ENCODE data around the gene KRT83. TPM values are rescaled to one million over a fixed set of nuclear protein-coding genes. Genes with fewer than 3 reads are reported as not detected.
"Not testable (repeated sequence)": the region's sequence is repeated elsewhere in the genome, so short reads cannot be mapped to it uniquely, and the experiment has no call there.

The KRT83 gene
- total RNA-seq, 6 donors from 2014 or later: not detected

- Histone ChIP-seq H3K4me1 (peaks cover 3 to 14% (median 8%) of the 10 kb centered on the region in 4 donors), H3K27ac (no peak overlapping the region), H3K36me3 (no peaks in the 10 kb centered on the region), H3K4me3 (no peak overlapping the region), H3K9me3 (peaks cover 0 to 10% (median 0%) of the 10 kb centered on the region in 4 donors), H3K27me3 (no peaks in the 10 kb centered on the region)
- DNase-seq: no peak
- TF ChIP-seq POLR2A (IDR thresholded peaks at IDR 0.05) (no peak), POLR2AphosphoS5 (IDR thresholded peaks at IDR 0.05) (no peak), EP300 (IDR thresholded peaks at IDR 0.05) (no peak)
- TF ChIP-seq, protein P1, sequence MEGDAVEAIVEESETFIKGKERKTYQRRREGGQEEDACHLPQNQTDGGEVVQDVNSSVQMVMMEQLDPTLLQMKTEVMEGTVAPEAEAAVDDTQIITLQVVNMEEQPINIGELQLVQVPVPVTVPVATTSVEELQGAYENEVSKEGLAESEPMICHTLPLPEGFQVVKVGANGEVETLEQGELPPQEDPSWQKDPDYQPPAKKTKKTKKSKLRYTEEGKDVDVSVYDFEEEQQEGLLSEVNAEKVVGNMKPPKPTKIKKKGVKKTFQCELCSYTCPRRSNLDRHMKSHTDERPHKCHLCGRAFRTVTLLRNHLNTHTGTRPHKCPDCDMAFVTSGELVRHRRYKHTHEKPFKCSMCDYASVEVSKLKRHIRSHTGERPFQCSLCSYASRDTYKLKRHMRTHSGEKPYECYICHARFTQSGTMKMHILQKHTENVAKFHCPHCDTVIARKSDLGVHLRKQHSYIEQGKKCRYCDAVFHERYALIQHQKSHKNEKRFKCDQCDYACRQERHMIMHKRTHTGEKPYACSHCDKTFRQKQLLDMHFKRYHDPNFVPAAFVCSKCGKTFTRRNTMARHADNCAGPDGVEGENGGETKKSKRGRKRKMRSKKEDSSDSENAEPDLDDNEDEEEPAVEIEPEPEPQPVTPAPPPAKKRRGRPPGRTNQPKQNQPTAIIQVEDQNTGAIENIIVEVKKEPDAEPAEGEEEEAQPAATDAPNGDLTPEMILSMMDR (IDR thresholded peaks at IDR 0.05): no peak
- WGBS, 2 donors: 66 to 75% methylated on average over 9 of the region's 9 CpGs
- ATAC-seq (ENCODE audit: low FRiP score in 2 of 2): no peak
Observed at GRCh38 chr12:52347016-52347415, 25.8 kb upstream of the KRT83 start.

- Histone ChIP-seq H3K9me3 (peaks cover 0 to 10% (median 0%) of the 10 kb centered on the region in 4 donors), H3K36me3 (no peaks in the 10 kb centered on the region), H3K4me1 (peaks cover 3 to 10% (median 7%) of the 10 kb centered on the region in 4 donors), H3K27me3 (no peaks in the 10 kb centered on the region), H3K27ac (no peak overlapping the region), H3K4me3 (no peak overlapping the region)
- ATAC-seq (ENCODE audit: low FRiP score in 2 of 2) (peak in 1 of 2 donors; percentile 64), DNase-seq (peak in 1 of 2 donors; percentile 68)
- TF ChIP-seq POLR2AphosphoS5 (IDR thresholded peaks at IDR 0.05) (no peak), POLR2A (IDR thresholded peaks at IDR 0.05) (no peak), EP300 (IDR thresholded peaks at IDR 0.05) (no peak)
- TF ChIP-seq, protein P1 (IDR thresholded peaks at IDR 0.05): no peak
- 23 to 35% methylated on average over 4 of the region's 4 CpGs for WGBS, 2 donors
Observed at GRCh38 chr12:52346593-52346992, 25.4 kb upstream of the KRT83 start.

- WGBS, 2 donors: 84 to 91% methylated on average over 7 to 8 of the region's 8 CpGs
Observed at GRCh38 chr12:52345041-52345440, 23.8 kb upstream of the KRT83 start.

GRCh38 chr12:52344111-52344510 is 22.9 kb upstream of the KRT83 start:
- no peaks in the 10 kb centered on the region for H3K27me3 ChIP-seq
- no peak overlapping the region for H3K27ac ChIP-seq
- peaks cover 0 to 10% (median 0%) of the 10 kb centered on the region in 4 donors for H3K9me3 ChIP-seq
- WGBS, 2 donors: 79 to 93% methylated on average over 10 to 12 of the region's 12 CpGs
- peaks cover 0 to 4% (median 4%) of the 10 kb centered on the region in 4 donors for H3K4me1 ChIP-seq
- H3K4me3 ChIP-seq: no peak overlapping the region
- no peaks in the 10 kb centered on the region for H3K36me3 ChIP-seq
- DNase-seq (no peak), ATAC-seq (ENCODE audit: low FRiP score in 2 of 2) (no peak)
- no peak for TF ChIP-seq POLR2AphosphoS5 (IDR thresholded peaks at IDR 0.05)
- TF ChIP-seq, protein P1 (IDR thresholded peaks at IDR 0.05): no peak
- no peak for TF ChIP-seq EP300 (IDR thresholded peaks at IDR 0.05)
- TF ChIP-seq POLR2A (IDR thresholded peaks at IDR 0.05): no peak

More at GRCh38 chr12:52345041-52345440, 23.8 kb upstream of the KRT83 start:
- not testable (repeated sequence) for DNase-seq; H3K27ac ChIP-seq; ATAC-seq (ENCODE audit: low FRiP score in 2 of 2); H3K4me3 ChIP-seq; H3K27me3 ChIP-seq; H3K4me1 ChIP-seq; H3K36me3 ChIP-seq; H3K9me3 ChIP-seq

DNA sequence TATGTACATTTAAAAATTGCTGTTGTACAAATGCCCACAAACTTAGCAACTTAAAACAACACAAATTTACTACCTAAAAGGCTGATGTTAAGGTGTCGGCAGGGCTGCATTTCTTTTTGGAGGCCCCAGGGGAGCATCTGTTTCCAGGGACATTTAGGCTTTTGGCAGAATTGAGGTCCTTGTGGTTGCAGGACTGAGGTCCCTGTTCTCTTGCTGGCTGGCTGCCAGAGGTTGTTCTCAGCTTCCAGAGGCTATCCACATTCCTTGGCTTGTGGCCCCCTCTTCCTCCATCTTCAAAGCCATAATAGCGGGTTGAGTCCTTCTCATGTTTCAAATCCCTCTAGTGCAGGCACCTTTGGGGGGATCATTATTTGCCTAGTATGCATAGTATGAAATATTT is 22.4 kb upstream of the KRT83 start:
- Histone ChIP-seq H3K27me3 (no peaks in the 10 kb centered on the region), H3K4me3 (no peak overlapping the region), H3K36me3 (no peaks in the 10 kb centered on the region), H3K27ac (no peak overlapping the region), H3K4me1 (peaks cover 0 to 4% (median 4%) of the 10 kb centered on the region in 4 donors), H3K9me3 (peaks cover 0 to 10% (median 0%) of the 10 kb centered on the region in 4 donors)
- WGBS, 2 donors: 89 to 95% methylated on average over 2 of the region's 2 CpGs
- TF ChIP-seq EP300 (IDR thresholded peaks at IDR 0.05): no peak
- TF ChIP-seq, protein P1 (IDR thresholded peaks at IDR 0.05): no peak
- TF ChIP-seq POLR2A (IDR thresholded peaks at IDR 0.05): no peak
- no peak for TF ChIP-seq POLR2AphosphoS5 (IDR thresholded peaks at IDR 0.05)
- DNase-seq (no peak), ATAC-seq (ENCODE audit: low FRiP score in 2 of 2) (no peak)
